MV-4-11 (cell line): ENCODE measurements around the gene SLC7A4.
A peak's percentile ranks its signal among the peaks of the same experiment; 100 is the strongest.

Source experiments
- DNase-seq: peaks from one replicate; lab custom pipeline; 2025; lab: John Stamatoyannopoulos, UW

Gene SLC7A4

GRCh38 chr22:20986365-20986764 is 46.0 kb downstream of the SLC7A4 start:
- no peak for DNase-seq

DNA sequence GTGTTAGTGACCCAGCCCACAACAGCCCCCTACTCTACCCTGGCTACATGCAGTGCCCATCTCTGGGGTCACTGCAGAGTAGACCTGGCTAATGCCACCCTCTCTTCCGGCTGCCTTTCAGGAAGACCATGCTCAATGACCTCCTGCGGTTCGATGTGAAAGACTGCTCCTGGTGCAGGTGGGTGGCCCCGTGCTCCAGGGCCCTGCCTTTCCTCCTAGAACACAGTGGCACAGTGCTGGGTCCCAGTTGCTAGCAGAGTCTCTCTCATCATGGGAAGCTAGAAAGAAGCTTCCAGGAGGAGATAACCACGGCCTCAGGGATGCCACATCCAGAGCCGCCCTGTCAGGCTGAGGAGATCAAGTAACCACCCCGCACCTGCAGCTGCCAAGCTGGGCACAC is 46.6 kb downstream of the SLC7A4 start:
- no peak for DNase-seq

DNA sequence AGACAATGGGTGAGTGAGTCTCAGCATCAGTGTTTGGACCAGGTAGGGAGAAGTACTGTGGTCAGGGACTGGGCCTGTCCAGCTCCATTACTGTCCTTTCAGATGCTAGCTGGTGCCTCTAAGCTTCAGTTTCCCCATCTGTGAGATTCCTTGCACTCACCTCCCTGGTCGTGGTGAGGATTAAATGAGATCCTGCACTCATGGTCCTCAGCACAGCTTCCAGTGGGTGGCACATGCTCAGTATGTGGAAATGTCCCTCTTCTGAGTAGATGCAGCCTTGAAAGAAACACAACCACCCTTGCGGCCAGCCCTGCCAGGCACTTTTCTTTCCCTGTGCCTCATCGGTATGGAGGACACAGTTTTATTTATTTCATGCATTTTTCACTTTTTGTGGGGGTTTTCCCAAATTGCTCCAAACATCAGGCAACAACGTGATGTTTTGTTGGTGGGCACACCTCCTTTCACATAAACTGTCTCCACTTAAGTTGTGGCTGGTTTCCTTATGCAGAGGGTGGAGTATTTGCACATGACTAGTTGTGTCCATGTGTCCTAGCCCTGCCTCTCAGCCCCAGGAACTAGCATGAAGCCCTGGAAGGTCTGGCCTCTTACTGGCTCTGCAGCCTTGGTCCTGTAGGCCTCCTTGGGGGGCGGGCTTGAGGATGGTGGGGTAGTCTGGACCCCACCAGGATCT is 49.1 kb downstream of the SLC7A4 start:
- no peak for DNase-seq

- DNase-seq: no peak
Observed at GRCh38 chr22:20982563-20982882, 49.8 kb downstream of the SLC7A4 start.

GRCh38 chr22:20981787-20982562 is 50.4 kb downstream of the SLC7A4 start, which contains the start of gene LZTR1:
TSS of gene LZTR1 (plus strand) at chr22:20982297. CDS start at chr22:20982372, 75 bp downstream.
- peak; percentile 70 for DNase-seq

DNA sequence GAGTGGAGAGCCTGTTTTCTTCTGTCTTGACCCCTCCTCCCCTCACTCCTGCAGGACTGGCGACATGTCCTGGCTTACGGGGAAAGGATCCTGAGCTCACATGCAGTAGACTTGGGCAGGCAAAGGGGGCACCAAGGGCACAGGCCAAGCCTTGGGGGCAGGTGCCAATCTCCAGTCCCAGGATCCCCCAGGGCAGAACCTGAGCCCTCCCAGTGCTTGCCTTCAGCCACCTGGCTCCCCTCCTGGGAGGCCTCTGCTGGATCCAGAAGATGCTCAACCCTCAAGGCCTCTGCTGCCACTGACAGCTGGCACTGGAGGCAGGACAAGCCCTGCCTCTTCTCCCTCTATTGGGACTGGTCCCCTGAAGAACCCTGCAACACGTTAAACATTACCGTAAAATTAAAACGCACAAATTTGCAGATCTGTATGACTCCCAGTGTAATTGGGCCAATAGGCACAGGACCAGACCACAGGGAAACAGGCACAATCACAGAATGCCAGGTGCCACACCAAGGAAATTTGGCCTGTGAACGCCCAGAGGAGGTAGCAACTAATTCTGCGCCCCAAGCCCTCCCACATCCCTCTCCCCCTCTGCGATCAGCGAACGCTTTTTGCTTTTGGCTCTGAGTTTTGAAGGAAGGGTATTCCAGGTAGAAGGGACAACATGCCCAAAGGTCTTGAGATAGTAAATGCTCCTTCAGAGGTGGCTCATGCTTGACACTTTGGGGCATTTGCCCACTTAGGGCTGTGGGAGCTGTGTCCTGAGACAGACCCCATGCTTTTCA is 51.2 kb downstream of the SLC7A4 start:
- DNase-seq: no peak

GRCh38 chr22:20980523-20980922 is 51.8 kb downstream of the SLC7A4 start:
- DNase-seq: no peak

GRCh38 chr22:20979940-20980453 is 52.4 kb downstream of the SLC7A4 start:
- DNase-seq: no peak

DNA sequence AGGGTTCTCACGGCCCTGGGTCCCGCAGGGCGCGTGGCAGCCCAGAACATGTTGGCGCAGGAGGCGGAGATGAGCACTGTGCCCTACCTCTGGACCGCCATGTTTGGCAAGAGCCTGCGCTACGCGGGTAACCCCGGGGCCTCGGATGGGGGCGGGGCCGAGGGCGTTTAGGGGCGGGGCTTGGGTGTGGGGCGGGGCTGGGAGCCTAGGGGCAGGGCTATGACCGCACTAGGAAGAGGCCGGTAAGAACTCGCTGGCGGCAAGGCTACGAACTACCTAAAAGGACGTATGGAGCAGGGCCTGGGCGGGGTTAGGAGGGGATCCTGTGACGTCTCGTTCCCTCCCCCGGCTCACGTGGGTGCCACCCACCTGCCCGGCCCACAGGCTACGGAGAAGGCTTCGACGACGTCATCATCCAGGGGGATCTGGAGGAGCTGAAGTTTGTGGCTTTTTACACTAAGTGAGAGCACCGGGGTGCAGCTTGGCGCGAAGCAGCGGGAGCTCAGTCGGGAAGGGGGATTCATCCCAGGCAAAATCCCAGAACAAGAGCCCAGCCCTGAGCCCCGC is 53.0 kb downstream of the SLC7A4 start:
- no peak for DNase-seq
